ENCODE data around the gene APELA. TPM values are rescaled to one million over a fixed set of nuclear protein-coding genes. Genes with fewer than 3 reads are reported as not detected.

The APELA gene, protein sequence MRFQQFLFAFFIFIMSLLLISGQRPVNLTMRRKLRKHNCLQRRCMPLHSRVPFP
- not detected for polyA plus RNA-seq (ENCODE audit: low read depth in 6 of 6)

DNA sequence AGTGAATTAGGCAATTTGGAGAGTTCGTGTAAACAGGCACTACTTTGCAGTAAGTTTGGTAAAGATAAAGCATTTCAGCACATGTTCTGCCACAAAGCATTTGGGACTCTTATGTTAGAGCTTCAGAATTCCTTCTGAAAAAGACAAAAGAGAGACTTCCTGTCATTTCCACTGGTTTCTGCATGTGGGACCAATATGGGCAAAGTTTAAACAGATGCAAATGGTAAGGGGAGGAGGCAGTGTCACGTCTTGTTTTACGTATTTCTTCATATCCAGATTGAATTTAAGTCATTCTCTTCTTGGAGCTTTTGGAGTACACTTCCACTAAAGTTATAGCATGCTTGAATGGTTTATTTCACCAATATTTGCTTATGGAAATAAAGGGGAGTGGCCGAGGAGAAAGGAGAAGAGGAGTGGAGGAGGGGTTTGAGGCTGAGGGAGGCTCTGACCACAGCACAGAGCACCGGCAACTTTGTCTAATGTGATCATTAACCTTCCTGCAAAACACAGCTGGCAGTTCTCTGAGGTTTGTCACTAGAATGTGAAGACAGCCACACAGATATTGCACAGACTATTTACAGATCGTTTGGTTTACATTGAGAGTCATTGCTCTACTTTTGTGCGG lies at the start of gene APELA:
Gene APELA, plus strand, starts transcription at position 479 of the 625 bp plus-strand sequence. CDS start 154 bp downstream, outside the sequence.
- Mint-ChIP-seq H3K4me1 (no peaks in the 10 kb centered on the region), H3K27ac (peak within 1 kb of the TSS in 1 of 6 donors; percentile 27), H3K4me3 (no peak within 1 kb of the TSS), H3K27me3 (peaks cover 8 to 12% (median 9%) of the 10 kb centered on the region in 3 donors), H3K9me3 (peaks cover 0 to 8% (median 2%) of the 10 kb centered on the region in 7 donors), H3K36me3 (no peaks in the 10 kb centered on the region)
- ATAC-seq (ENCODE audit: low read depth in 2 of 2) (no peak), DNase-seq (no peak)

DNA sequence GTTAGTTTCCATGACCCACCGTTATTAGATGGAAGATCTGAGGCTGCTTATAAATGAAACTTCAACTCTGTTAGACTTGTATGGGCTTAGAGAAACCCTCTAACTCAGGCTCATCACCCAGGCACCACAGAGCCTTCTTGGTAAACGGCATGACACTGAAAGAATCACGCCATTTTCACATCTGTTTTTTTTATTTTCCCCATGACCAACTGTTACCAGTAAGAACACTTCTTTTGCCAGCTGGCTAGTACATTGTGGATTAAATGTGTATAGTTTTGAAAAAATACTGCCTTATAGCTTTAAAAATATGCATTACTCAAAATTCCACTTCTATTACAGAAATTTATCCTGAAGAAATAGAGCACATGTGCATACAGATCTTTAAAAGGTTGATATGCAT lies 48.0 kb upstream of the APELA start:
- Mint-ChIP-seq H3K27me3 (no peaks in the 10 kb centered on the region), H3K36me3 (no peaks in the 10 kb centered on the region), H3K4me1 (no peaks in the 10 kb centered on the region), H3K27ac (no peak overlapping the region), H3K9me3 (peaks cover 0 to 4% (median 0%) of the 10 kb centered on the region in 7 donors), H3K4me3 (no peak overlapping the region)
- ATAC-seq (ENCODE audit: low read depth in 2 of 2) (no peak), DNase-seq (no peak)

DNA sequence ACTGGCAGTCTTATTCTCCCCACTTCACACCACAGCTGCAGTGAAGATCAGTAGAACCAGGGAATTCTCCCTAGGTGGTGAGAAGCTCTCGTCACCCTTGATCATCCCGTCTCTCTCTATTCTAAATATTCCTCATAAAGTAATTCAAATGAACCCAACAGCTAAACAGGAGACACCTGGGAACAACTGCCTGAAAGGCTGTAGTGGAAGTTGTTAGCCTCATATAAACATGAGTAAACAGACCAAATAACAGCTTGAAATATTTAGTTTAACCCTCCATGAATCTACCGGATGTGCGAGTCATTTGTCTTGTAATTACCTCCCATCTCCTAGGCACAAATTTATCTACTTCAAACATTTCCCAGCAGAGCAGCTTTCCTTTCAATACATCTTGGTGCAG lies 30.4 kb upstream of the APELA start:
- peak overlapping the region in 1 of 6 donors; percentile 24 for H3K27ac Mint-ChIP-seq
- DNase-seq, result no peak
- no peak for ATAC-seq (ENCODE audit: low read depth in 2 of 2)
- no peaks in the 10 kb centered on the region for H3K36me3 Mint-ChIP-seq
- H3K4me1 Mint-ChIP-seq, result no peaks in the 10 kb centered on the region
- no peak overlapping the region for H3K4me3 Mint-ChIP-seq
- H3K9me3 Mint-ChIP-seq, result peaks cover 0 to 3% (median 0%) of the 10 kb centered on the region in 7 donors
- no peaks in the 10 kb centered on the region for H3K27me3 Mint-ChIP-seq

DNA sequence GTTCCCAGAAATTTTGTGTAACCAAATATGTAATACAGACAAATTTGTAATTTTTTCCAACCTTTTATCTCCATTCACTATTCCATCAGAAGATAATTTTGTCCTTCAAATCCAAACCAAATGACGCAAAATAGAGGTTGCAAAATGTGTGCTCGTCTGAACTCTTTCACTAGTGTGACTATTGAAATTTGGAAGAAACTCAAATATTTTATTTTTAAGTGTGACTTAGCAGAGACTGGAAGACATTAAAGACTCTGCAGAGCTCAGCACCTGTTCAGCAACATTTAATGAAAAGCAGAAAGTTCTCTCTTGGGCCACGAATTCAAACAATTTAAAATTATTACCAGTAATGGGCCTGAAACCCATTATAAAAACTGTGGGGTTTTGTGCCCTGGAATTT lies 30.0 kb upstream of the APELA start:
- ATAC-seq (ENCODE audit: low read depth in 2 of 2) (no peak), DNase-seq (no peak)
- Mint-ChIP-seq H3K27me3 (no peaks in the 10 kb centered on the region), H3K9me3 (peaks cover 0 to 7% (median 2%) of the 10 kb centered on the region in 7 donors), H3K27ac (no peak overlapping the region), H3K4me3 (no peak overlapping the region), H3K36me3 (no peaks in the 10 kb centered on the region), H3K4me1 (no peaks in the 10 kb centered on the region)

DNA sequence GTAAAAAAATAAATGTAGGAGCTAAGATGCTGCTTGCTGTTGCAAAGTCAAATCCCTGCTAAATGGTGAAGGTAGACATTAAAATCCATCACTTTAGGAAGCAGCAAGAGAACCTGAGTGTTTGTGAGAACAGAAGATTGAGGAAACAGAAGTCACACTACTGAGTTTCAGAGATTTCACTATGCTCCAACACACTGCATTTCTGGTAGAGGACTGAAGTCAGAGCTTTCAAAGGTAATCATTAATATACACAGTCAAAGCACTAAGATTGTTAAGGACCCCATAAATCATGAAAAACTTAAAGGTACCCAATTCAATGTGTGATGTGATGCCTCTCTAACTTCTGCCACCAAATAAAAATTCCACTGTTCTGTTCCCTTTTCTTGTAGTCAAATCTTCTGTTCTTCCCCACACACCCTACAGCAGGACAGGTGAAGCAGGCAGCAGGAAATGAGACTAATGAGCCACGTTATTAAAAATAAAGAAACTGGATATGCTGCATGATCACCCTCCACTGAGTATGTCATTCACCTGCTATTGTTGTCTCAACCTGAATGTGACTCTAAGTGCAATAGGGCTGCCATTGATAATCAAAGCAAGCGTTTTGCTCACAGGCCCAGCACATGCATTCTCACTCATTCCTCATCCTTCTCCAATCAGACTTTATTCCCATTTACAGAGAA lies 28.9 kb upstream of the APELA start:
- Mint-ChIP-seq H3K4me3 (no peak overlapping the region), H3K36me3 (no peaks in the 10 kb centered on the region), H3K27ac (no peak overlapping the region), H3K9me3 (peaks cover 0 to 11% (median 5%) of the 10 kb centered on the region in 7 donors), H3K27me3 (no peaks in the 10 kb centered on the region), H3K4me1 (no peaks in the 10 kb centered on the region)
- DNase-seq (no peak), ATAC-seq (ENCODE audit: low read depth in 2 of 2) (no peak)

DNA sequence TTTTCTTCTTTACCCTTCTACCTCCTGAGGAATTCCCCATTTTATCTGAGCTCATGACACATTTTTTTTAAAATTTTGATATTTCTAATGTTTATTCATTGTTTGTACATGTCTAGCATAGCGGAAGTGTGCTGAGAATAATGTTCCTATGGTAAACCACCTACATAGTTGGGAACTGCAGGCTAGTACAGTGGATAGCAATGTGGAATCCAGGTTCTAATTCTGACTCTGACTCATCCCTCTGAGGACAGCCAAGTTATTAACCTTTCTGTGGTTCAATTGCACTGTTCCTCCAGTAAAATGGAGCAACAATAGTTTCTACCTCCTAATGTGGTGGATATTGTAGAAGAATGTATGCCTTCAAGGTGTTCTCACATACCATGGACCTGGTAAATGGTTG lies 20.6 kb upstream of the APELA start:
- no peak overlapping the region for H3K27ac Mint-ChIP-seq
- H3K36me3 Mint-ChIP-seq, result no peaks in the 10 kb centered on the region
- no peaks in the 10 kb centered on the region for H3K4me1 Mint-ChIP-seq
- H3K9me3 Mint-ChIP-seq, result peaks cover 0 to 10% (median 5%) of the 10 kb centered on the region in 7 donors
- no peak for ATAC-seq (ENCODE audit: low read depth in 2 of 2)
- no peak for DNase-seq
- H3K4me3 Mint-ChIP-seq, result no peak overlapping the region
- peaks cover 0 to 4% (median 0%) of the 10 kb centered on the region in 3 donors for H3K27me3 Mint-ChIP-seq

DNA sequence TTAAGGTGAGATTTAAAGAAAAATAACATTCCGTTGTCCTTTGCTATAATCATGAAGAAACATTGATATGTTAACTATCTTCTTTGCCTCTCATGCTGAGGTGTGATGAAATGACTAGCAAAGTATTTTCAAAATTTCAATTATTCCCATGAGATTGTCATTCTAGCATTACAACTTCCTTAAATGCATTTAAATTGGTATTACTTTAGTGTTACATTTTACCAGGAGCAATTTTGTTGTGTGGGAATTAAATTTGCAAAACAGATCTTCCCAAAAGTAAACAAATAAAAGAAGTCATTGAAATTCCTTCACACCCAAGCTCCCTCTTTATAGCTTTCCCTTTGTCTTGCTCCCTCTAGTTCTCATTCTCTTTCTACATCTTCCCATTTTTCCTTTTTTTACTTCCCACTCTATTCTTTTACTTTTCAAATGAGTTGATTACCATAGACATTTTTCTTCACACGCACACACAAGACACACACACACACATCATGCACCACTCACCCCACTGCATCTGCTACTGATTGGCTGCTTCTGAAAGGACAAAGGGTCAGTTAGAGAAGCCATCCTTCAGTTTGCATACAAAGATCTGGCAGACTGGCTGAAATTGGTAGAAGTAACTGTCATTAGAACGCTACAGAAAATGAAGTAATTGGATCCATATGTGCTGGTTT lies 10.0 kb upstream of the APELA start:
- ATAC-seq (ENCODE audit: low read depth in 2 of 2) (no peak), DNase-seq (no peak)
- no peaks in the 10 kb centered on the region for H3K4me1 Mint-ChIP-seq
- H3K9me3 Mint-ChIP-seq, result peaks cover 3 to 13% (median 6%) of the 10 kb centered on the region in 7 donors
- H3K27ac Mint-ChIP-seq, result no peak overlapping the region
- peaks cover 0 to 4% (median 0%) of the 10 kb centered on the region in 3 donors for H3K27me3 Mint-ChIP-seq
- no peak overlapping the region for H3K4me3 Mint-ChIP-seq
- H3K36me3 Mint-ChIP-seq, result no peaks in the 10 kb centered on the region

DNA sequence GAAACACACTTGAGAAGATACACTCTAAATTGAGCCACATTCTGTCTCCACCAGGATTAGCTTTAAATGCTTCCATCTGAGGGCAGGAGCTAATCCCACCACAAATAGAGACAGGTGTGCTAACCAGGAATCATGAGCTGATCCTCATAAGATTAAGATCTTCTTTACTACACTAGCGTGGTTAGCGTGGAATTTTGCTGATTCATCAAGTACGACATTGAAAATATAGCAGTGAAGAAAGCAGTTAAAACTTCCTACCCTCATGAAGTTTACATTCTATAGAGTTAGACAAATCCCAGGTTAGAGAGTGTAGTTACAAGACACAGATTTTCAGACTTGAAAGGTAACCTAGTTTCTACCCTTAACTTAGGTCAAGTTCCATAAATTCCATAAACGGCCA lies 5.3 kb upstream of the APELA start:
- Mint-ChIP-seq H3K27ac (no peak overlapping the region), H3K27me3 (peaks cover 1 to 5% (median 4%) of the 10 kb centered on the region in 3 donors), H3K4me3 (no peak overlapping the region), H3K9me3 (peaks cover 1 to 8% (median 4%) of the 10 kb centered on the region in 7 donors), H3K4me1 (no peaks in the 10 kb centered on the region), H3K36me3 (no peaks in the 10 kb centered on the region)
- ATAC-seq (ENCODE audit: low read depth in 2 of 2) (no peak), DNase-seq (no peak)

DNA sequence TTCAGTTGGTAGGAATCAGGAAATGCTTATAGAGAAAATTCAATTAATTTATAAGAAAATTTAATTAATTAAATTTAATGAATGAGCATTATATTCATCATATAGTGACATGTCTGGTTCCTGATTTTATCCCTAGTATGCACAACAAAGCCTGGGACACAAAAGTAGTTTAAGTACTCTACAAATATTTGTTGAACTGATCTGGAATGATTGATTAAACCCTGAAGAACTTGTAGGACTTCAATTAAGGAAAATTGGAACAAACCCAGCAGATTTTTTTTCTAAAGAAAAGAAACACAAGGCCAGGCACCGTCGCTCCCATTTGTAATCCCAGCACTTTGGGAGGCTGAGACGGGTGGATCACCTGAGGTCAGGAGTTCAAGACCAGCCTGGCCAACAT lies 4.5 kb upstream of the APELA start:
- H3K4me1 Mint-ChIP-seq, result no peaks in the 10 kb centered on the region
- H3K27me3 Mint-ChIP-seq, result peaks cover 8 to 12% (median 9%) of the 10 kb centered on the region in 3 donors
- ATAC-seq (ENCODE audit: low read depth in 2 of 2) (no peak), DNase-seq (no peak)
- no peak overlapping the region for H3K4me3 Mint-ChIP-seq
- H3K27ac Mint-ChIP-seq, result no peak overlapping the region
- no peaks in the 10 kb centered on the region for H3K36me3 Mint-ChIP-seq
- peaks cover 0 to 8% (median 2%) of the 10 kb centered on the region in 7 donors for H3K9me3 Mint-ChIP-seq

DNA sequence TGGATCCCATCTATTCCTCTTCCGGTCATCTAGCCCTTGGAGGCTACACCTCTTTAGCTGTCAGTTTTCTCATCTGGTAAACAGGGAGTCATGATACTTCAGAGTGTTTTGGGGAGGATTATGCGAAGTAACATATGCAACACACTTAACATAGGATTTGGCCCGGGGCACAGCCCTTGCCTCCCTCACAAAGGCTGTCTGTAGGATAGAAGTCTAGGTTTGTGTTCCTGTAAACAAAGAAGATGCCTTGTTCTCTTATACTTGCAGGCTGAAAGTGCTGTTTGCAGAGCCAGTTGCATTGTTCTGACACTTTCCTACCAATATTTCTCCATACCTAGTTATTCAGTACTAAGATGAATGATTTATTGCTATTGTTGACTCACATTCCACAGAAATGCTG lies 2.2 kb upstream of the APELA start:
- no peak overlapping the region for H3K4me3 Mint-ChIP-seq
- DNase-seq, result no peak
- H3K4me1 Mint-ChIP-seq, result no peaks in the 10 kb centered on the region
- H3K27me3 Mint-ChIP-seq, result peaks cover 8 to 12% (median 9%) of the 10 kb centered on the region in 3 donors
- peaks cover 0 to 8% (median 2%) of the 10 kb centered on the region in 7 donors for H3K9me3 Mint-ChIP-seq
- no peak overlapping the region for H3K27ac Mint-ChIP-seq
- no peak for ATAC-seq (ENCODE audit: low read depth in 2 of 2)
- no peaks in the 10 kb centered on the region for H3K36me3 Mint-ChIP-seq

DNA sequence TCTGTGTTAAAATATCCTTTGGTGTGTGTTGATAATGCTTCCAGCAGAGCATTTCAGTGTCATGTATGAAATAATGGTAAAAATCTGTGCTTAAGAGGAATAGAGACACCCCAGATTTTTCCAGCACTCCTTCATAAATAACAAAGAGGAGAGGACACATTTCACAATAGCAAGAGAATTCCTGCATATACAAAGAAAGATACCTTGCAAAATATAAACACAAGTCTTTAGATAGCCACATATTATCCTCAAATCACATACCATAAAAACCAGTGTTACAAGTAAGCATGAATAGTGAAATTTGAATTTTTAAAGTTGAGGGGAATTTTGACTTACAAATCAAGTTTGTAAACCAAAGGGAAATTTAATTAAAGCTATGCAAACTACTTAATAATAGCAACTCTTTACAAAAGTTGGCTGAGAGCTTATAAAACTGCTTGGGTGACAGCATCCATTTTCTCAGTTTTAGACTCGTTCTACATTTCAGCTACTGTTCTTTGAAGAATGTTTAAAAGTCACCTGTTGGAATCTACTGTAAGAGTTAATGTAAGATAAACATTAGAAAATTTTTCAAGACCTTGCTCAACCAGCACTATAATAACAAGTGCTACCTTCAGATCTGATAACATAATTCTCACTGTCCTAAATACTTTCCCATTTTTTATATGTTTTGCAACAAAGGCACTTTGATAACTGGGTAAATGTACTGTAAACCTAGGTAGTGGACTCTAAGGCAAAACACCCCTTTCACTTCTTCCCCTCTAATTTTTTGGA lies 3.7 kb downstream of the APELA start:
- ATAC-seq (ENCODE audit: low read depth in 2 of 2) (no peak), DNase-seq (no peak)
- Mint-ChIP-seq H3K9me3 (peaks cover 0 to 8% (median 5%) of the 10 kb centered on the region in 7 donors), H3K36me3 (peaks cover 0 to 7% of the 10 kb centered on the region in 2 donors), H3K27me3 (peaks cover 14 to 22% (median 16%) of the 10 kb centered on the region in 3 donors), H3K4me3 (no peak overlapping the region), H3K27ac (no peak overlapping the region), H3K4me1 (no peaks in the 10 kb centered on the region)

DNA sequence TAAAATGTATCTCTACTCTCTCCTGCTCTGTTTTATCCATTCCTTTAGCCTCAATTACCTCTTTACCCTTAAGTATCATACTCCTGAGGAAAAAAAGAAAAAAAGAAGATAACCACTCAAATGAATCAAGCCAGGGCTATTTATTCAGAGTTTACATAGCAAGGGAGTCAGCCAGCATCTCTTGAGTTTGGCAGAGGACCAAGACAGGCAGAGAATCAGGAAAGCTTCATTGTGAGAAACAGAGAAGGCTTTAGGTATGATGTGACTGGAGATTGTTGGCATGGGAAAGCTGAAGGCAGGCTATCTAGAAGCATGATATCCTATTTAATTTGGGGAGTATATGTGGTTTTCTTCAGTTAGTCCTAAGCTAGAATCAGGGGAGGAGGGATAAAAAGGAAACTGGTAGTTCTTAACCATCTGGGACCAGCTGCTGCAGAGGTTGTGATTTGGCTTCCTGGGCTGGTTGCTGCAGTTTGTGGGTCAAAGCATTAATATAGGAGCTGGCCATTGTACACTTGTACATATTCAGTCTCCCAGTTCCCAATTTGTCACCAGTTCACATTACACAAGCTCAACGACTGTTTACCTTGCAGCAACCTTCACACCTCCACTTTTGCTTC lies 11.2 kb downstream of the APELA start:
- Mint-ChIP-seq H3K27ac (no peak overlapping the region), H3K4me1 (no peaks in the 10 kb centered on the region), H3K4me3 (no peak overlapping the region), H3K9me3 (peaks cover 0 to 3% (median 1%) of the 10 kb centered on the region in 7 donors), H3K36me3 (peaks cover 0 to 1% of the 10 kb centered on the region in 2 donors), H3K27me3 (peaks cover 7 to 22% (median 13%) of the 10 kb centered on the region in 3 donors)
- ATAC-seq (ENCODE audit: low read depth in 2 of 2) (no peak), DNase-seq (no peak)

DNA sequence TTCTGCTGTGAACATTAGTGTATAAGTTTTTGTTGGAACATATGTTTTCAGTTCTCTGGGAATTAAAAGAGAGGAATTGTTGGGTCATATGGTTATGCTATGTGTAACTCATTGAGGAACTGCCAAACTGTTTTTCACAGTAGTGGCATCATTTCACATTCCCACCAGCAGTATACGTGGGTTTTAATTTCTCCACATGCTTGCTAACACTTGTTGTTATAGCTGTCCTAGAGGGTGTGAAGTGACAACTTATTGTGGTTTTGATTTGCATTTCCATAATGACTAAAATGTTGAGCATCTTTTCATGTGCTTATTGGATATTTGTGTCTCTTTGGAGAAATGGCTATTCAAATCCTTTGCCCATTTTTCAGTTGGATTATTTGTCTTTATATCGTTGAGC lies 13.7 kb downstream of the APELA start:
- H3K27ac Mint-ChIP-seq, result no peak overlapping the region
- H3K36me3 Mint-ChIP-seq, result no peaks in the 10 kb centered on the region
- no peaks in the 10 kb centered on the region for H3K4me1 Mint-ChIP-seq
- H3K9me3 Mint-ChIP-seq, result peaks cover 0 to 1% (median 0%) of the 10 kb centered on the region in 7 donors
- ATAC-seq (ENCODE audit: low read depth in 2 of 2) (no peak), DNase-seq (no peak)
- peaks cover 0 to 22% (median 18%) of the 10 kb centered on the region in 3 donors for H3K27me3 Mint-ChIP-seq
- no peak overlapping the region for H3K4me3 Mint-ChIP-seq
